H1 (cell line): ENCODE data around the gene HSPBAP1. TPM values are rescaled to one million over a fixed set of nuclear protein-coding genes. Genes with fewer than 3 reads are reported as not detected.

Source experiments
- CTCF ChIA-PET: fragments of 300-600 bp; sonication (Branson Sonifier 250); formaldehyde crosslinking; loops from one replicate; lab custom pipeline; 2021; ENCODE audit not compliant: partially characterized antibody; lab: Charles Lee
- POLR2A ChIA-PET: fragments of 300-600 bp; sonication (Branson Sonifier 250); formaldehyde crosslinking; loops from one replicate; lab custom pipeline; 2021; ENCODE audit warnings: inconsistent platforms; ENCODE audit not compliant: partially characterized antibody; lab: Charles Lee
- DNase-seq, 2 experiments: peaks; one replicate each; pipeline versions ENCODE4 v3.0.0 to v3.0.0-alpha.2; 2010 to 2022; ENCODE audit warnings: low spot score in 2 of 2, low read depth in 1 of 2, mixed read lengths in 1 of 2
- FAIRE-seq: peaks from 2 replicates; lab custom pipeline; 2011; peaks lifted over from hg19 to GRCh38; lab: Jason Lieb, UNC
- H2AFZ ChIP-seq: 2 replicates; pipeline ENCODE4 v1.8.1; 2012; ENCODE audit warnings: low read length, inconsistent platforms
- H2AK5ac ChIP-seq: 2 replicates; pipeline ENCODE4 v1.6.1; 2013; ENCODE audit warnings: low read depth, low read length
- H2BK120ac ChIP-seq: replicated peaks from 2 replicates; pipeline ENCODE3; 2013; ENCODE audit warnings: low read depth, low read length, inconsistent platforms
- H2BK12ac ChIP-seq: 2 replicates; pipeline ENCODE4 v1.6.1; 2013; ENCODE audit warnings: low read depth, low read length
- H2BK15ac ChIP-seq: 2 replicates; pipeline ENCODE4 v1.6.1; 2013; ENCODE audit warnings: low read length
- H2BK20ac ChIP-seq: 2 replicates; pipeline ENCODE4 v1.6.1; 2013; ENCODE audit warnings: low read length
- H2BK5ac ChIP-seq: 2 replicates; pipeline ENCODE4 v1.6.1; 2013; ENCODE audit warnings: low read depth, low read length
- H3K14ac ChIP-seq: 2 replicates; pipeline ENCODE4 v1.6.1; 2013; ENCODE audit warnings: inconsistent platforms; ENCODE audit not compliant: insufficient read length
- H3K18ac ChIP-seq: 2 replicates; pipeline ENCODE4 v1.6.1; 2013; ENCODE audit warnings: low read length; ENCODE audit errors: extremely low read depth
- H3K23ac ChIP-seq: 2 replicates; pipeline ENCODE4 v1.6.1; 2013; ENCODE audit warnings: inconsistent platforms; ENCODE audit not compliant: insufficient read length
- H3K23me2 ChIP-seq: 2 replicates; pipeline ENCODE4 v1.6.1; 2013; ENCODE audit warnings: low read depth, low read length
- H3K27ac ChIP-seq: 2 replicates; pipeline ENCODE4 v1.6.1; 2011; ENCODE audit warnings: low read depth, low read length, inconsistent platforms
- H3K27me3 ChIP-seq, 4 experiments: replicated peaks in 1 of 4; 1 replicate in 1 of 4; 2 replicates in 3 of 4; pipeline versions ENCODE4 v1.6.1 to v1.8.1; 2011 to 2013; ENCODE audit warnings: low read length in 3 of 4, mild to moderate bottlenecking in 3 of 4, inconsistent platforms in 2 of 4, mixed read lengths in 2 of 4, moderate library complexity in 1 of 4; ENCODE audit not compliant: control insufficient read depth in 3 of 4, insufficient read depth in 3 of 4; ENCODE audit errors: extremely low read depth in 1 of 4
- H3K36me3 ChIP-seq, 4 experiments: 2 replicates each; pipeline versions ENCODE4 v1.6.1 to v1.8.1; 2011 to 2013; ENCODE audit warnings: mild to moderate bottlenecking in 4 of 4, low read length in 3 of 4, moderate library complexity in 2 of 4, control low read depth in 1 of 4, inconsistent platforms in 1 of 4; ENCODE audit not compliant: insufficient read depth in 4 of 4, control insufficient read depth in 2 of 4
- H3K4ac ChIP-seq: replicated peaks from 2 replicates; pipeline ENCODE3; 2013; ENCODE audit warnings: low read length, low read depth, mixed read lengths, inconsistent platforms; ENCODE audit not compliant: insufficient read length
- H3K4me1 ChIP-seq, 4 experiments: replicated peaks in 1 of 4; 1 replicate in 1 of 4; 2 replicates in 3 of 4; pipeline versions ENCODE4 v1.6.1 to v1.8.1; 2011 to 2013; ENCODE audit warnings: low read length in 3 of 4, inconsistent platforms in 2 of 4, mixed read lengths in 1 of 4; ENCODE audit not compliant: insufficient read depth in 4 of 4, control insufficient read depth in 3 of 4
- H3K4me2 ChIP-seq, 2 experiments: 2 replicates each; pipeline versions ENCODE4 v1.6.1 to v1.8.1; 2011 to 2013; ENCODE audit warnings: low read depth in 2 of 2, low read length in 2 of 2, control low read depth in 1 of 2, inconsistent platforms in 1 of 2, mild to moderate bottlenecking in 1 of 2; ENCODE audit not compliant: insufficient read depth in 1 of 2
- H3K4me3 ChIP-seq, 4 experiments: fragments of 200-600, 300-600 bp in 1 of 4; sonication (generic), shearing (Covaris generic), sonication (Bioruptor Twin) in 1 of 4; 2 replicates each; pipeline versions ENCODE4 v1.5.1 to v1.8.1; 2011 to 2016; ENCODE audit warnings: low read length in 4 of 4, low read depth in 3 of 4, control low read depth in 2 of 4, inconsistent platforms in 2 of 4, mild to moderate bottlenecking in 2 of 4, mixed read lengths in 1 of 4, moderate library complexity in 1 of 4; ENCODE audit not compliant: insufficient read depth in 2 of 4; ENCODE audit errors: extremely low read depth in 1 of 4
- H3K56ac ChIP-seq: replicated peaks from 2 replicates; pipeline ENCODE3; 2013; ENCODE audit warnings: low read depth, mild to moderate bottlenecking, mixed read lengths, low read length, inconsistent platforms; ENCODE audit not compliant: insufficient read length
- H3K79me1 ChIP-seq: 2 replicates; pipeline ENCODE4 v1.6.1; 2013; ENCODE audit warnings: low read depth, low read length, control low read depth
- H3K79me2 ChIP-seq, 2 experiments: 2 replicates each; pipeline versions ENCODE4 v1.6.1 to v1.8.1; 2012 to 2013; ENCODE audit warnings: low read length in 2 of 2, mild to moderate bottlenecking in 2 of 2, inconsistent platforms in 1 of 2; ENCODE audit not compliant: insufficient read depth in 2 of 2, control insufficient read depth in 1 of 2
- H3K9ac ChIP-seq, 4 experiments: replicated peaks in 1 of 4; 1 replicate in 1 of 4; 2 replicates in 3 of 4; pipeline versions ENCODE4 v1.6.1 to v1.8.1; 2011 to 2013; ENCODE audit warnings: low read depth in 3 of 4, low read length in 3 of 4, control low read depth in 2 of 4, mild to moderate bottlenecking in 2 of 4, moderate library complexity in 2 of 4, inconsistent platforms in 1 of 4; ENCODE audit errors: extremely low read depth in 1 of 4
- H3K9me3 ChIP-seq, 2 experiments: 2 replicates each; pipeline versions ENCODE4 v1.6.1 to v1.8.1; 2012 to 2013; ENCODE audit warnings: mild to moderate bottlenecking in 2 of 2, moderate library complexity in 2 of 2, control low read depth in 1 of 2, inconsistent platforms in 1 of 2, low read depth in 1 of 2, low read length in 1 of 2, mixed read lengths in 1 of 2; ENCODE audit not compliant: insufficient read depth in 2 of 2
- H4K20me1 ChIP-seq, 2 experiments: replicated peaks in 1 of 2; 2 replicates each; pipeline versions ENCODE3 to v1.8.1; 2011 to 2013; ENCODE audit warnings: inconsistent platforms in 2 of 2, low read length in 2 of 2, mild to moderate bottlenecking in 1 of 2; ENCODE audit not compliant: insufficient read depth in 2 of 2, control insufficient read depth in 1 of 2
- H4K5ac ChIP-seq: 2 replicates; pipeline ENCODE4 v1.6.1; 2013; ENCODE audit warnings: low read length, low read depth, mixed read lengths, inconsistent platforms; ENCODE audit not compliant: insufficient read length
- H4K8ac ChIP-seq: 2 replicates; pipeline ENCODE4 v1.8.0; 2013; ENCODE audit warnings: mild to moderate bottlenecking, moderate library complexity, low read length, inconsistent platforms; ENCODE audit not compliant: insufficient read depth; ENCODE audit errors: extremely low read depth
- H4K91ac ChIP-seq: replicated peaks from 2 replicates; pipeline ENCODE3; 2013; ENCODE audit warnings: low read length, mixed read lengths, inconsistent platforms; ENCODE audit not compliant: insufficient read length
- CTCF ChIP-seq, 3 experiments: IDR thresholded peaks; 1 replicate in 2 of 3; 2 replicates in 1 of 3; pipeline versions ENCODE4 v1.5.1 to v1.6.1; 2011; ENCODE audit warnings: low read length in 3 of 3, mild to moderate bottlenecking in 3 of 3, inconsistent platforms in 2 of 3, low read depth in 1 of 3, moderate library complexity in 1 of 3; ENCODE audit not compliant: insufficient read depth in 1 of 3; ENCODE audit errors: control extremely low read depth in 1 of 3
- GABPA ChIP-seq: IDR thresholded peaks from 2 replicates; pipeline ENCODE4 v1.6.1; 2011; ENCODE audit warnings: mild to moderate bottlenecking, low read length, moderate library complexity, borderline replicate concordance; ENCODE audit not compliant: insufficient read depth
- GTF2F1 ChIP-seq: IDR thresholded peaks from 2 replicates; pipeline ENCODE4 v1.6.1; 2012; ENCODE audit warnings: low read depth, low read length, improper control_type of control experiment, borderline replicate concordance
- KDM4A ChIP-seq: IDR thresholded peaks from one replicate; pipeline ENCODE4 v1.7.1; 2012; ENCODE audit warnings: low read depth, mild to moderate bottlenecking, moderate library complexity, low read length, inconsistent platforms; ENCODE audit not compliant: severe bottlenecking
- MAFK ChIP-seq: IDR thresholded peaks from 2 replicates; pipeline ENCODE4 v1.6.1; 2012; ENCODE audit warnings: low read depth, mild to moderate bottlenecking, improper control_type of control experiment, low read length
- SP4 ChIP-seq: IDR thresholded peaks from 2 replicates; pipeline ENCODE4 v1.6.1; 2012; ENCODE audit warnings: low read length, inconsistent platforms
- TBP ChIP-seq: IDR thresholded peaks from 2 replicates; pipeline ENCODE4 v1.6.1; 2011; ENCODE audit warnings: low read depth, low read length, improper control_type of control experiment
- ZNF274 ChIP-seq: IDR thresholded peaks from 2 replicates; pipeline ENCODE4 v1.7.0; 2012; ENCODE audit warnings: low read length, borderline replicate concordance; ENCODE audit errors: extremely low read depth
- WGBS, 2 experiments: shearing (Covaris generic) in 1 of 2; methylation state at CpG; one replicate each; pipeline versions ENCODE4 v1.1.6 to v1.1.7; 2013 to 2015; ENCODE audit warnings: low lambda C conversion rate in 2 of 2, mixed read lengths in 2 of 2, inconsistent platforms in 1 of 2, low coverage in 1 of 2, missing lambda C conversion rate in 1 of 2; ENCODE audit not compliant: insufficient replicate concordance in 2 of 2, insufficient coverage in 1 of 2, insufficient read length in 1 of 2; ENCODE audit errors: extremely low coverage in 1 of 2, missing lambda C conversion rate in 1 of 2; 5-methylcytosine and 5-hydroxymethylcytosine counted together
- polyA plus RNA-seq, 7 experiments: library from polyadenylated mRNA; depleted of rRNA in 3 of 7; stranded (reverse) in 5 of 7; unstranded in 2 of 7; fragments of >200 nt in 5 of 7; fragments of 200-250 nt in 2 of 7; gene quantifications; 1 replicate in 5 of 7; 2 replicates in 1 of 7; 4 replicates in 1 of 7; pipeline versions ENCODE4 v1.2.1 to v1.2.3, GENCODE V29; 2011 to 2013; ENCODE audit warnings: missing spikeins in 2 of 7, mixed read lengths in 2 of 7
- total RNA-seq: library from RNA; stranded (reverse); fragmentation: NEBNext Ultra II Directional; extraction: Animal tissue kit (Norgen Biotek cat#: 25700); gene quantifications from 2 replicates; pipeline ENCODE4 v1.2.1, GENCODE V29; 2021

HSPBAP1 gene
- total and polyA plus RNA-seq, 2 of the 8 experiments (the other 6 are each of a cell fraction or from before 2014, with no cell fraction given), result 7.5 to 8.3 TPM

GRCh38 chr3:122758877-122759560 lies 34.6 kb downstream of the HSPBAP1 start:
- Histone ChIP-seq H3K9me3 (no peaks in the 10 kb centered on the region), H3K79me1 (no peaks in the 10 kb centered on the region), H3K4me2 (no peak overlapping the region), H4K91ac (no peak overlapping the region), H3K79me2 (no peaks in the 10 kb centered on the region), H4K8ac (no peak overlapping the region), H3K4me3 (no peak overlapping the region), H3K27ac (no peak overlapping the region), H2BK120ac (no peak overlapping the region), H3K9ac (no peak overlapping the region), H3K23ac (no peak overlapping the region), H2BK12ac (no peak overlapping the region; the same call in 1 of the 2 replicates), H4K20me1 (no peaks in the 10 kb centered on the region), H3K27me3 (no peaks in the 10 kb centered on the region), H2BK20ac (no peak overlapping the region), H3K4ac (no peak overlapping the region), H2BK15ac (no peak overlapping the region), H3K14ac (no peak overlapping the region), H3K18ac (no peak overlapping the region), H2AFZ (no peak overlapping the region), H4K5ac (no peak overlapping the region), H2AK5ac (no peak overlapping the region), H3K56ac (no peak overlapping the region), H2BK5ac (no peak overlapping the region), H3K23me2 (no peaks in the 10 kb centered on the region), H3K36me3 (peaks cover 0 to 7% (median 3%) of the 10 kb centered on the region in 4 experiments; a peak in 4 of 8 replicates), H3K4me1 (peaks cover 0 to 11% (median 8%) of the 10 kb centered on the region in 4 experiments; a peak in 4 of 7 replicates)
- DNase-seq (no peak), FAIRE-seq (no peak)
- POLR2A ChIA-PET, result interaction anchor here (0.7 kb wide), 1 partner anchor 260 kb away, joined by 3 read pairs; no protein-coding TSS in a partner anchor
- 88% methylated on average over 3 of the region's 3 CpGs; no CpG with 5 or more reads in 1 of the 2 experiments for WGBS, 2 experiments
- TF ChIP-seq KDM4A, result no peak
- TF ChIP-seq MAFK, result no peak
- TF ChIP-seq GTF2F1, result no peak
- no peak for TF ChIP-seq ZNF274
- no peak for TF ChIP-seq TBP
- no peak for TF ChIP-seq CTCF (IDR thresholded peaks at IDR 0.05; ENCODE audit: control extremely low read depth in 1 of 3, insufficient read depth in 1 of 3, low read depth in 1 of 3, low read length in 3 of 3)
- TF ChIP-seq GABPA, result no peak
- no peak for TF ChIP-seq SP4
- CTCF ChIA-PET, result interaction anchor here (0.6 to 1.5 kb wide), 7 partner anchors 11 to 185 kb away, joined by 3 to 4 read pairs (median 3); no protein-coding TSS in a partner anchor
